PC-3 (cell line): ENCODE data around the gene THSD7A.

Source experiments
- CTCF ChIP-seq: fragments of 300-600 bp; sonication (generic); conservative IDR thresholded peaks from 2 replicates; pipeline ENCODE4 v1.5.1; 2017; ENCODE audit warnings: antibody characterized with exemption, low read depth, mild to moderate bottlenecking, low read length
- EZH2 ChIP-seq: fragments of 300-600 bp; sonication (generic); IDR thresholded peaks from one replicate; pipeline ENCODE4 v1.6.1; 2017; ENCODE audit warnings: antibody characterized with exemption, mild to moderate bottlenecking, low read length; ENCODE audit not compliant: unreplicated experiment
- EZH2phosphoT487 ChIP-seq: fragments of 300-600 bp; sonication (generic); IDR thresholded peaks from 2 replicates; pipeline ENCODE4 v1.6.1; 2018; ENCODE audit warnings: mild to moderate bottlenecking, antibody characterized with exemption, low read length, borderline replicate concordance

- TF ChIP-seq CTCF (no peak), EZH2 (no peak), EZH2phosphoT487 (no peak)
Observed at GRCh38 chr7:11760372-11760771, 71.6 kb downstream of the THSD7A start.
